NCI-H2081 (cell line): ENCODE data around the gene LCN1.
"Not testable (repeated sequence)": the region's sequence is repeated elsewhere in the genome, so short reads cannot be mapped to it uniquely, and the experiment has no call there.

Source experiments
- DNase-seq, 2 experiments: peaks; one replicate each; lab custom pipeline; 2025; lab: John Stamatoyannopoulos, UW

Gene LCN1

DNA sequence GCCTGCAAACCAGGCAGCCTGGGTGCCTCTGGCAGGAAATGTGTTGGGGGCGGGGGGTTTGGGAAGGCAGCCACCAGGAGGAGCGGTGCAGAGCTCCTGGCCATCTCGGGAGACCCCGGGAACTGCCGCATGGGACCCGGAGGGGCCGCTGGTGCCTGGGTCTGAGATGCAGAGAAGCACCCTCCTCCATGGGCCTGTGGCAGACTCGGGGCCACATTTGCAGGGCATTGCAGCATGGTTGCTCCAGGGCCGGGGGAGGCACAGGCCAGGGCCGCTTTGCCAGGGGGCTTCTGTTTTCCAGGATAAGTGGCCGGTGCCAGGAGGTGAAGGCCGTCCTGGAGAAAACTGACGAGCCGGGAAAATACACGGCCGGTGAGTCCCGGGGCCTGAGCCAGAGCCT, 1.7 kb downstream of the LCN1 start:
- no peak for DNase-seq

DNA sequence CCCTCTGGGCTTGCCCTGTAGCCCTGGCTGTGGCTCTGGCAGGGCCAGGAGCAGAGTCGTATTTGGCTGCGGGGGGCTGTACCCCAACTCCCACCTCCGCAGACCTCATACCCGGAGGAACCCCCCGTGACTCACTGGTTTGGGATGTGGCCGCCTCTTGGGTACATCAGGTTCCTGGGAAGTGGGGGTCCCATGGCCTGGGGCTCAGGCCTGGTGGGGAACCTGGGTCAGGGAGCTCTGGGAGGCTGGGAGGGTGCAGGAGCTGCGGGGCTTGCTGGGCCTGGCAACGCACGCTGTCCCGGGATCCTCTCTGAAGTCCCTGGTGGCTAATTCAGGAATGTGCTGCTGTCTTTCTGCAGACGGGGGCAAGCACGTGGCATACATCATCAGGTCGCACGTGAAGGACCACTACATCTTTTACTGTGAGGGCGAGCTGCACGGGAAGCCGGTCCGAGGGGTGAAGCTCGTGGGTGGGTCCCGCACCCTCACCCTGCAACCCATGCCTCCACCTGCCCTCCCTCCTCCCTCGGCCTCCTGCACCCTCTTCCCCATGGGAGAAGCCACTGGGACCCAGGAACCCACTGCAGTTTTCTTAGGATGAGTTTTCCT, 2.4 kb downstream of the LCN1 start:
- no peak for DNase-seq

GRCh38 chr9:135524130-135524861, 3.1 kb downstream of the LCN1 start:
- DNase-seq: no peak

DNA sequence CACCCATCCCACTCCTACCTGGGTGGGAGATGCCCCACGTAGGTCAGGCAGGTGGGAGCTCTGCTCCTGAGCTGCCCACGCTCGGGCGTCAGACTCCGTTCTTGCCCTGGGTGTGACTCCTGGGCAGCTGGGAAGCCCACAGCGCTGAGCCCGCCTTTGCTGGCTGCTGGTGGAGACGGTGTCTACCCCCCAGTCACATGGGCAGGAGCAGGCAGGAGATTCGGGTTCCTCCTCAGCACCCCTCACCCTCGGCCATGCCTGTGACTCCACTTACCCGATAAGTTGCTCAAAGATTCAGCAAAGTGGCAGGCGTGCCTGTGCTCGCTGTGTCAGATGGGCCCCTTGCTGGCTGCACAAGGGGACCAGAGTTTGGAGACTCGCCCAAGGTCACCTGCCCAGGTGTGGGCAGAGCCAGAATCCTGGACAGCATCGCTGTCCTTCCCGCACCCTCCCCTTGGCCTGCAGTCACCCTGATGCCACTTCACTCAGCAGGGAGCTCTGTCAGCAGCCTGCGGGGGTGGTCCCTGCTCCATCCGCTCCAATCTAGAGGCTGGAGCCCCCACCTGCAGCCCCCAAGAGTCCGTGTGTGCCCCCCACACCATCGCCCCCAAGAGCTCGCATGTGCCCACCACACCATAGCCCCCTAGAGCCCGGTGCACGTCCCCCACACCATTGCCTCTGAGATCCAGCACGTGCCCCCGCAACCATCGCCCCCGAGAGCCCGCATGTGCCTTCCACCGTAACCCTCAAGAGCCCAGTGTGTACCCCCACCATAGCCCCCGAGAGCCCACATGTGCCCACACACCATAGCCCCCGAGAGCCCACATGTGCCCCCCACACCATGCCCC, 4.2 kb downstream of the LCN1 start:
- DNase-seq: no peak

DNA sequence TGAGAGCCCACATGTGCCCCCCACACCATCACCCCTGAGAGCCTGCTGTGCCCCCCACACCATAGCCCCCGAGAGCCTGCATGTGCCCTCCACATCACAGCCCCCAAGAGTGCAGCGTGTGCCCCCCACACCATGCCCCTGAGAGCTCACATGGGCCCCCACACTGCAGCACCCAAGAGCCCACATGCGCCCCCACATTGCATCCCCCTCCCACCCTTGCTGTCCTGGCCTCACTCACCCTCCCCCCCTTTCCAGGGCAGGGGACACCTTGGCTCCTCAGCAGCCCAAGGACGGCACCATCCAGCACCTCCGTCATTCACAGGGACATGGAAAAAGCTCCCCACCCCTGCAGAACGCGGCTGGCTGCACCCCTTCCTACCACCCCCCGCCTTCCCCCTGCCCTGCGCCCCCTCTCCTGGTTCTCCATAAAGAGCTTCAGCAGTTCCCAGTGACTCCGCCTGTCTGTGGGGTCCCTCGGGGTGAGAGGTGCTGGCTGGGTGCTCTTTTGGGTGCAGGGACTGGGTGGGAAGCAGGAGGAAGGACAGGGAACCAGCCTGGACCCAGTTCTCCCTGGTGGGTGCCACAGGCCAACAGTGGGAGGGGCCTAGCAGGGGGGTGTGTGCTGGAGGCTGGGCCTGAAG, 5.0 kb downstream of the LCN1 start:
- no peak for DNase-seq

- no peak for DNase-seq
Measured at GRCh38 chr9:135526730-135527571, 5.7 kb downstream of the LCN1 start.

DNA sequence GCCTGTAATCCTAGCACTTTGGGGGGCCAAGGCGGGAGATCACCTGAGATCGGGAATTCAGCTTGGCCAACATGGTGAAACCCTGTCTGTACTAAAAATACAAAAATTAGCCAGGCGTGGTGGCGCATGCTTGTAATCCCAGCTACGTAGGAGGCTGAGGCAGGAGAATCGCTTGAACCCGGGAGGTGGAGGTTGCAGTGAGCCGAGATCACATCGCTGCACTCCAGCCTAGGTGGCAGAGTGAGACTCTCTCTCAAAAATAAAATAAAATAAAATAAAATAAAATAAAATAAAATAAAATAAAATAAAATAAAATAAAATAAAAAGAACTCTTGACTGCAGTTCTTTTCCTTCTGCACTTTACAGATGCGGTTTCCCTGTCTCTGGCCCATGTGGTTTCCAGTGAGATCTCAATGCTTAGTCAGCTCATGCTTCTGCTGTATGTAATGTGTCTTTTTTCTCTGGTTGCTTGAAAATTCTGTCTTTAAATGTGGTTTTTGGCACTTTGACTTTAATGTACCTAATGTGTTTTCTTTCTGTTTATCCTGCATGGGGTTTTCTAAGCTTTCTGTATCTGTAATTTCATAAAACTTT, 7.7 kb downstream of the LCN1 start:
- not testable (repeated sequence) for DNase-seq

DNA sequence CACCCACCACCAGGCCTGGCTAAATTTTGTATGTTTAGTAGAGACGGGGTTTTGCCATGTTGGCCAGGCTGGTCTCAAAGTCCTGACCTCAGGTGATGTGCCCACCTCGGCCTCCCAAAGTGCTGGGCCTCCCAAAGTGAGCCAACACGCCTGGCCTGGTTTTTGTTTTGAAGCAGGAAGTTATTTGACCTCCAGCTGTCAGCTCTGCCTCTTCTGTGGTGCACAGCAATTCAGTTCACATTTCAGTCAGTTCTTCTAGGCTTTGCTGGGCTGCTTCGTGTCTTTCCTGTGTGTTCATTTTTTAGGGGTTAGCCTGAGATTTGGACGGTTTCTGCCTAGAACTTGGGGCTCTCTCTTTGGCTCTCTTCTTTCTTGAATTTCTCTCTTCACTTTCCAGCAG, 8.9 kb downstream of the LCN1 start:
- DNase-seq: no peak

GRCh38 chr9:135531096-135531495, 9.9 kb downstream of the LCN1 start:
- no peak for DNase-seq

- no peak for DNase-seq
Measured at GRCh38 chr9:135533113-135533512, 11.9 kb downstream of the LCN1 start.

- no peak for DNase-seq
Measured at GRCh38 chr9:135533674-135534073, 12.4 kb downstream of the LCN1 start.

GRCh38 chr9:135534192-135534711, 13.0 kb downstream of the LCN1 start:
- DNase-seq: not testable (repeated sequence)

DNA sequence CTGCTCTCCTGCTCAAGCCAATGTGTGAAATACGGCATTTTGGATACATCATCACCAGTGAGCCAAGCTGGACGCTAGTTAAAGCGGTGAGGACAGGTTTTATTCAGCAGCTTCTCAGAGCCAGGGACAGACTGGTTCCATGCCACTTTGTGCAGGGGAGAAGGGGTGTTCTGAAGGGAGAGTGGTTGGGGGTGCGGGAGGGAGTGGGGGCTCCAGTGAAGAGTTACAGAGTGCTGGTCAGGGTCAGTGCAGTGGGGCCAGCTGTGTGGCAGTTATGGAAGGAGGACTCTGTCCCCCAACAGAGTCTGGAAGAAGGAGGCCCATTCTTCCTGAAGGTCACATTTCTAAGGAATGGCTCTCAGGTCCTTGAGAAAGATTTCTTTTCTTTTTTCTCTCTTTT, 13.6 kb downstream of the LCN1 start:
- not testable (repeated sequence) for DNase-seq

GRCh38 chr9:135535631-135536030, 14.4 kb downstream of the LCN1 start:
- DNase-seq: not testable (repeated sequence)

DNA sequence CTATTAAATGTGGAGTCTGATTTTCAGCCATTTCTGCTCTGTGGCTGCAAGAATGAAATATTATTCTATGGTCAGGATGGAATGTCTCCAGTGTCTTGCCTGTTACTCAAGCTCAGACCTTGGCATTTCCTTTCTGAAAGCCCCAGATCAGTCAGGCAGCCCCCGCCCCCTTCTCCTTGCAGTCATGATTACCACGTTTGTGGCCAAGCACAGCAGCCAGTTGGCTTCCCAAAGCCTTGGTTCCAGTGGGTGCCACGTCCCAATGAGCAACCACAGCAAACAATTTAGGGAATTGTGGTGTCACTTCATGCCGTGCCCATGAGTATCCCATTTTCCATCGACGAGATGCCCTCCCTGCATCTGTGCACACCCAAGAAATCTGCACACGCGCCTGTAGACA, 15.0 kb downstream of the LCN1 start:
- no peak for DNase-seq

DNA sequence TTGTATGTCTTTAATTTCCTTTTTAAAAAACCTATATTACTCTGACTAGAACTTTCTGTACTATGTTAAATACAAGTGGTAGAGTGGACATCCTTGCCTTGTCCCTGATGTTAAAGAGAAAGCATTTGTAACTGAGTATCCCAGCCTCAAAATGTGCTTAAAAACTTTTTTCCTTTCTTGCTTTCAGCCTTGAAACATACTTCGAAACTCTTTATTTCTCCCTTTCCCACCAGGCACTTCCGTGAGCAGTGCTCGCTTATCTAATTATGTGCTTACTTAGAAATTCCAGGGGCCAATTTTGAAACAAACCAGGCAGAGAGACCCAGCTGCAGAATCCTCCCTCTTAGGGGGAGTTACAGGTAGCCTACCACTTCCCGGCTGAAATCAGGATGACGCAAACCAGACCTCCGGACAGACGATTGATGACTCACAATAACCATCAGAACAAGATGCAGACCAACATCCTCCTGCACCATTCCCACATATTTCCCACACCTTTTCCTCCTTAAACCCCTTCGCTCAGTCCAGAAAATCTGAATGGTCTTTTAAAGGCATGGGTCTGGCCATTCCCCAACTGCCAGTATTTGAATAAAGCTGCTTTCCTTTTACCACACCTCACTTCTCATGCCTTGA, 22.1 kb downstream of the LCN1 start:
- not testable (repeated sequence) for DNase-seq

DNA sequence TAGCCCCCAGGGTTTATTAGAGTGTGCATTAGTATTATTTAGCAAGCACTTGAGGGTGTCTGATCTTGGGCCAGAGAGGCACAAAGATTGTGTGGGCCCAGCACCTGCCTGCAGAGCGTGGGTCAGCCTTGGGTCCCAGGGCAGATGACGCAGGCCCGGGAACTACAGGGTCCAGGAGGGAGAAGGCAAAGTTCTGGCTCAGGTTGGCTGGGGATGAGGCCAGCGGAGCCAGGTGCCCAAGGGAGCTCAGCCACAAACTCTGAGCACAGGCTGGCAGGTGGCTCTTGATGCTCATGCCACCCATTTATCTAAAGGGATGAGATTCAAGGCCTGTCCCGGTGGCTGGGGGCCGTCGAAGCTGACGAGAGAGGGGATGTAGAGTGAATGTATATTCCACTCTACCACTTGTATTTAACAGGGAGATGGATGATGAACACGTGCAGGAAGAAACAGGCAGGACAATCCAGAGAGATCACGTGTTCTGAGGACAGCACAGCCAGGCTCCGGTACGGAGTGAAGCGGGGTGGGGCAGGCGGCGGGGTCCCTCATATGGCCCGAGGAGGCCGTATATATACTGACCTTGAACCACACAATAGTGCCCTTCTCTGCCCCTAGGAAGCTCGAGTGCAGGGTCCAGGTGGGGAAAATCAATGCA, 23.9 kb downstream of the LCN1 start:
- DNase-seq: no peak

DNA sequence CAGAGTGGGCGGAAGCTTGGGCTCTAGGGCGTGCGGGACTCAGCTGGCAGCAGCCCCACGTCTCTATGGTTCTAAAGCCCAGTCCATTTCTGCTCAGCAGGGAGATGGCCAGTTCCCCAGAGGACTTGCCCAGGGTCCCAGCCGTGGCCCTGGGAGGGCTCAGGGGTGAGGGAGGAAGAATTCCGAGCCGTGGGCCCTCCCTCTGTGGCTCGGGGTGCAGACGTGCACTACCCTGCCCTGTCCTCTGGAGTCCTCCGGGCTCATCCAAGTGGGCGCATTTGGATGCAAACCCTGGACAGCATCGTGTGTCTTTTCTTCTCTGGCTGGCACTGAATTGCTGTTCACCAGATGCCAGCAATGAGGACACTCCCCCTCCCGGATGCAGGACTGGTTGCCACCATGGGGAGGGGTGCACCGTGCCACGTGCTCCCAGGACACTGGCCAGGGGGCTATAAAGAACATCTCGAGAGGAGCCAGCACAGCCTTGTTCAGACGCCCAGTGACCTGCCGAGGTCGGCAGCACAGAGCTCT, 24.5 kb downstream of the LCN1 start, which contains the start of gene OBP2A:
Gene OBP2A, plus strand, starts transcription at position 481 of the 531 bp plus-strand sequence. CDS start 55 bp downstream, outside the sequence.
- DNase-seq: not testable (repeated sequence)
